ENCODE data around the gene RMI1. TPM values are rescaled to one million over a fixed set of nuclear protein-coding genes. Genes with fewer than 3 reads are reported as not detected.

Gene RMI1
- total RNA-seq (ENCODE audit: low replicate concordance): 3.0 and 3.9 TPM in 2 replicates

DNA sequence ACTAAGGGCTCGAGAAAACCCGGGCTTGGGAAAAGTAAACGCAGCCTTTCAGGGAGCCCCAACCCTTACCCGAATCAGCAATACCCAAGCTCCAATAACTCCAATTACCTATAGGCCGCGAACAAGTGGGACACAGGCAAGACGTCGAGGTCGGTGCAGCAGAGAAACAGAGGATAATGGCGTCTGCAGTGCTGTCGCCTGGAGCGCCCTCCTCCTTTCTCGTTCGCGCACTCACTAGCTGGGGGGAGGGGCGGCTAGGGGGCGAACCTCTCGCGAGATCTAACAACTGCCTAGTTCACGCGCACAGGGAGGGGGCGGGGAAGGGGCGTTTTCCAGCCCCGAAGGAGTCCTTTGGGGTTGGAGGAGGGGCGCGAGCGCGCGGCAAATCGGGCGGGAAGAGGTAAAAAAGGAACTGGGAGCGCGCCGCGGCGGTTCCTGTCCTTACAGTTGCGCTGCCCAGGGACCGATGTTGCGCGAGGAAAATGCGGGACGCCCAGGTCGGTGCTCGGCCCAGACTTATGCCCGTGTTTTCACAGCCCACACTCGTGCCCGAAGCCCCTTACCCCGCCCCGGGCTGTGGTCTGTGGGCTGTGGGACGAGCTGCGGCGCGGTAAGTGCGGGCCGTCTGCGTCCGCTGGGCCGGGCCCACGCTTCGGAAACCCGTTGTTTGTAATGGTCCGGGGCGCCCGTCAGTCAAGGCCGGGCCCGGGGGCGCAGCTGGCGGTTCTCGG is at the start of gene RMI1:
RMI1 (plus strand) TSS at position 411 of the 731 bp plus-strand sequence. CDS start 20,182 bp downstream, outside the sequence.

DNA sequence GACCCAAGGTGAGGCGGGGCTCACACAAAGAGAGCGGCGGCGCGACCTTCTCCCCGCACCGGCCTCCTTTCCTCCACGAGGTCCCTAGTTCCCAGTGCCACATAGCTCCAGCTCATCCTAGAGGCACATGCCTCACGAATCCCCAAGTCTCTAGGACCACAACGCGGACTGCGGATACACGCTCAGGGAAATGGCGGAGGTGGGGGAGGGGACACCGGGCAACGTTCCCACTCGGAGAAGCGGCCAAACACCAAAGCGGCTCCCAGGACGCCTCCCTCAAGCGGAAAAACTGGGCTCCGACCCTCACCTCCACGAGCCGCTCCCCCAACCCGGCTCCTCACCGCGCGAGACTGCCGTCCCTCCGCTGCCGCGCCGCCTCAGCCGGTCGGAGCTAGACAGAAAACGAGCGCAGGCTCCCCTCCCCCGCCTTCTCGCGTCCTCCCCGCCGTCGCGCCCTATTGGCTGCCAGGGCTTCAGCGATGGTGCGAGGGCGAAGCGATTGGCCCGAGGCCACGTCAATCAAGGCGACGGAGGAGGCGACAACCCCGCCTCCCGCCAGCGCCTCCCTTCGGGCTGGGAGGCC is 702 bp upstream of the RMI1 start, which contains the start of gene HNRNPK:
HNRNPK (minus strand) TSS at position 404 of the 583 bp plus-strand sequence. CDS start 1,963 bp downstream, outside the sequence.

Other genes starting within 250 kb of the RMI1 start
- 0.23 and 0.35 TPM in 2 replicates for gene GKAP1, start 163.0 kb upstream of the RMI1 start, total RNA-seq (ENCODE audit: low replicate concordance)
- gene KIF27, start 59.4 kb upstream of the RMI1 start, total RNA-seq (ENCODE audit: low replicate concordance): 2.8 and 4.2 TPM in 2 replicates
- 275 and 533 TPM in 2 replicates for gene HNRNPK, start 590 bp upstream of the RMI1 start, total RNA-seq (ENCODE audit: low replicate concordance)

Measured in smooth muscle cell of the coronary artery (primary cell).